Vagina (tissue), 2 donors: ENCODE measurements around the gene SGMS2.

Experiments
- POLR2A ChIP-seq, 2 donors: fragments of 450-650 bp; IDR thresholded peaks; one replicate each; pipeline ENCODE4 v1.6.1; 2017; ENCODE audit warnings: antibody characterized with exemption in 2 of 2, mild to moderate bottlenecking in 2 of 2, moderate library complexity in 2 of 2
- TF ChIP-seq, protein P1 (sequence below), 3 experiments: fragments of 450-650 bp in 2 of 3; fragments of 200-600 bp in 1 of 3; sonication (generic) in 1 of 3; IDR thresholded peaks; one replicate each; pipeline ENCODE4 v1.5.1; 2017 to 2019; ENCODE audit warnings: antibody characterized with exemption in 3 of 3, mild to moderate bottlenecking in 2 of 3, moderate library complexity in 2 of 3

DNA sequence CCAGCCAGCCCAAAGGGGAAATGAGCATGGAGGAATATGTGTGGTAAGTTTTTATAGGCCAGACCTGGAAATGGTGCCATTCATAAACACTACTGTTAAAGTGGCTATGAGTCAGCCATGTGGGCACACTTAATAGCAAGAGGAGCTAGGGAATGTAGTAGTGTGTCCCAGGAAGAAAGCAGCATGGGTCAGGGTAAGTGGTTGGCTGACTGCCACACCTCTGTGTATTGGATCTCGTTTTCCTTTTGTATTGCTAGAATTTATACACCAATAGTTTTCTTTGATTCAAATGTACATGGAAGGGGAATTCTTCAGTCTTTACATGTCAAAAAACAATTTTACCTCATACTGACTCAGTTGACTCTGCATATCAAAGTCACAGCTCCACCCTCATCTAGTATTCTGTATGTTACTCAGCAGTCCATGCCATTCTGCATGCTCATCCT is 22.9 kb upstream of the SGMS2 start:
- no peak for TF ChIP-seq POLR2A (IDR thresholded peaks at IDR 0.05)
- TF ChIP-seq, protein P1, sequence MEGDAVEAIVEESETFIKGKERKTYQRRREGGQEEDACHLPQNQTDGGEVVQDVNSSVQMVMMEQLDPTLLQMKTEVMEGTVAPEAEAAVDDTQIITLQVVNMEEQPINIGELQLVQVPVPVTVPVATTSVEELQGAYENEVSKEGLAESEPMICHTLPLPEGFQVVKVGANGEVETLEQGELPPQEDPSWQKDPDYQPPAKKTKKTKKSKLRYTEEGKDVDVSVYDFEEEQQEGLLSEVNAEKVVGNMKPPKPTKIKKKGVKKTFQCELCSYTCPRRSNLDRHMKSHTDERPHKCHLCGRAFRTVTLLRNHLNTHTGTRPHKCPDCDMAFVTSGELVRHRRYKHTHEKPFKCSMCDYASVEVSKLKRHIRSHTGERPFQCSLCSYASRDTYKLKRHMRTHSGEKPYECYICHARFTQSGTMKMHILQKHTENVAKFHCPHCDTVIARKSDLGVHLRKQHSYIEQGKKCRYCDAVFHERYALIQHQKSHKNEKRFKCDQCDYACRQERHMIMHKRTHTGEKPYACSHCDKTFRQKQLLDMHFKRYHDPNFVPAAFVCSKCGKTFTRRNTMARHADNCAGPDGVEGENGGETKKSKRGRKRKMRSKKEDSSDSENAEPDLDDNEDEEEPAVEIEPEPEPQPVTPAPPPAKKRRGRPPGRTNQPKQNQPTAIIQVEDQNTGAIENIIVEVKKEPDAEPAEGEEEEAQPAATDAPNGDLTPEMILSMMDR (IDR thresholded peaks at IDR 0.05): no peak
